Trophoblast cell (in vitro differentiated cells and primary cell): Measurements from ENCODE around the gene INHBB.

Experiments used
- DNase-seq, 2 donors: peaks; one replicate each; pipeline ENCODE4 v3.0.0-alpha.2; 2016
- H2AFZ ChIP-seq: 2 replicates; pipeline ENCODE4 v1.6.1; 2013; ENCODE audit warnings: low read length, moderate library complexity, mild to moderate bottlenecking; ENCODE audit not compliant: insufficient read depth, poor library complexity
- H2AK5ac ChIP-seq: 2 replicates; pipeline ENCODE4 v1.6.1; 2013; ENCODE audit warnings: mild to moderate bottlenecking, low read length
- H2BK120ac ChIP-seq: 2 replicates; pipeline ENCODE4 v1.6.1; 2013; ENCODE audit warnings: low read length, mild to moderate bottlenecking, moderate library complexity; ENCODE audit not compliant: insufficient read depth, poor library complexity
- H2BK12ac ChIP-seq: 2 replicates; pipeline ENCODE4 v1.6.1; 2013; ENCODE audit warnings: mild to moderate bottlenecking, low read length, moderate library complexity
- H2BK5ac ChIP-seq: 2 replicates; pipeline ENCODE4 v1.6.1; 2013; ENCODE audit warnings: low read length, low read depth, moderate library complexity, mild to moderate bottlenecking; ENCODE audit not compliant: poor library complexity
- H3K14ac ChIP-seq: 2 replicates; pipeline ENCODE4 v1.6.1; 2013; ENCODE audit warnings: mild to moderate bottlenecking, low read length
- H3K18ac ChIP-seq: 2 replicates; pipeline ENCODE4 v1.6.1; 2013; ENCODE audit warnings: mild to moderate bottlenecking, low read length
- H3K23ac ChIP-seq: 2 replicates; pipeline ENCODE4 v1.6.1; 2013; ENCODE audit warnings: low read length
- H3K27ac ChIP-seq: 2 replicates; pipeline ENCODE4 v1.5.1; 2013; ENCODE audit warnings: low read depth, mild to moderate bottlenecking, inconsistent platforms, low read length, moderate library complexity
- H3K27me3 ChIP-seq: 2 replicates; pipeline ENCODE4 v1.6.1; 2013; ENCODE audit warnings: inconsistent platforms, mild to moderate bottlenecking, low read length, moderate library complexity; ENCODE audit not compliant: insufficient read depth
- H3K36me3 ChIP-seq, 2 experiments: 1 replicate in 1 of 2; 2 replicates in 1 of 2; pipeline ENCODE4 v1.6.1; 2013; ENCODE audit warnings: low read length in 2 of 2, mild to moderate bottlenecking in 2 of 2, moderate library complexity in 1 of 2; ENCODE audit not compliant: insufficient read depth in 2 of 2, control insufficient read depth in 1 of 2
- H3K4ac ChIP-seq: 2 replicates; pipeline ENCODE4 v1.6.1; 2013; ENCODE audit warnings: low read depth, mild to moderate bottlenecking, low read length, moderate library complexity
- H3K4me1 ChIP-seq, 2 experiments: 1 replicate in 1 of 2; 2 replicates in 1 of 2; pipeline ENCODE4 v1.6.1; 2013; ENCODE audit warnings: low read length in 2 of 2, mild to moderate bottlenecking in 2 of 2, moderate library complexity in 1 of 2; ENCODE audit not compliant: insufficient read depth in 2 of 2, control insufficient read depth in 1 of 2
- H3K4me2 ChIP-seq: 2 replicates; pipeline ENCODE4 v1.6.1; 2013; ENCODE audit warnings: inconsistent platforms, mild to moderate bottlenecking, low read length, moderate library complexity
- H3K4me3 ChIP-seq: 2 replicates; pipeline ENCODE4 v1.5.1; 2013; ENCODE audit warnings: mild to moderate bottlenecking, low read depth, low read length, inconsistent platforms
- H3K79me1 ChIP-seq: one replicate; pipeline ENCODE4 v1.6.1; 2013; ENCODE audit warnings: low read length
- H3K79me2 ChIP-seq: 2 replicates; pipeline ENCODE4 v1.6.1; 2013; ENCODE audit warnings: low read length, mild to moderate bottlenecking; ENCODE audit not compliant: control insufficient read depth, insufficient read depth, poor library complexity
- H3K9ac ChIP-seq: 2 replicates; pipeline ENCODE4 v1.6.1; 2013; ENCODE audit warnings: mild to moderate bottlenecking, low read length
- H3K9me3 ChIP-seq: 2 replicates; pipeline ENCODE4 v1.6.1; 2013; ENCODE audit warnings: low read depth, mild to moderate bottlenecking, control low read depth, inconsistent platforms, low read length; ENCODE audit not compliant: insufficient read depth
- H4K12ac ChIP-seq: 2 replicates; pipeline ENCODE4 v1.6.1; 2013; ENCODE audit warnings: low read depth, mild to moderate bottlenecking, low read length, moderate library complexity
- H4K8ac ChIP-seq: 2 replicates; pipeline ENCODE4 v1.6.1; 2013; ENCODE audit warnings: low read depth, mild to moderate bottlenecking, low read length, moderate library complexity
- H4K91ac ChIP-seq: one replicate; pipeline ENCODE4 v1.6.1; 2013; ENCODE audit warnings: low read depth, mild to moderate bottlenecking, low read length, moderate library complexity
- WGBS: extraction: QIAGEN DNeasy Blood & Tissue Kit; methylation state at CpG from one replicate; pipeline ENCODE4 v1.1.7; 2013; ENCODE audit warnings: missing lambda C conversion rate; ENCODE audit not compliant: insufficient read length, insufficient coverage; ENCODE audit errors: extremely low coverage; 5-methylcytosine and 5-hydroxymethylcytosine counted together

The INHBB gene

GRCh38 chr2:120376679-120377640 lies 31.0 kb downstream of the INHBB start:
- Histone ChIP-seq H2AFZ (no peak overlapping the region), H2BK12ac (no peak overlapping the region), H3K27me3 (no peaks in the 10 kb centered on the region), H3K9me3 (peaks cover 3% of the 10 kb centered on the region), H3K27ac (no peak overlapping the region), H3K4ac (no peak overlapping the region), H2BK5ac (no peak overlapping the region), H3K14ac (no peak overlapping the region), H3K79me1 (no peaks in the 10 kb centered on the region), H4K12ac (no peak overlapping the region), H4K91ac (no peak overlapping the region), H2BK120ac (no peak overlapping the region), H3K23ac (no peak overlapping the region), H4K8ac (no peak overlapping the region), H3K9ac (no peak overlapping the region), H2AK5ac (no peak overlapping the region), H3K4me2 (no peak overlapping the region), H3K4me1 (no peaks in the 10 kb centered on the region), H3K18ac (no peak overlapping the region), H3K36me3 (no peaks in the 10 kb centered on the region), H3K4me3 (no peak overlapping the region), H3K79me2 (no peaks in the 10 kb centered on the region)
- no CpG with 5 or more reads among the region's 19 CpGs for WGBS
- peak in 1 of 2 donors; percentile 31 for DNase-seq

- Histone ChIP-seq H3K9ac (no peak overlapping the region), H3K27ac (no peak overlapping the region), H2BK120ac (no peak overlapping the region), H3K4me3 (no peak overlapping the region), H4K12ac (no peak overlapping the region), H2AK5ac (no peak overlapping the region), H2BK5ac (no peak overlapping the region), H3K4me1 (no peaks in the 10 kb centered on the region), H3K4ac (no peak overlapping the region), H2BK12ac (no peak overlapping the region), H4K91ac (no peak overlapping the region), H3K23ac (no peak overlapping the region), H3K18ac (no peak overlapping the region), H3K27me3 (no peaks in the 10 kb centered on the region), H4K8ac (no peak overlapping the region), H3K14ac (no peak overlapping the region), H3K79me2 (no peaks in the 10 kb centered on the region), H3K79me1 (no peaks in the 10 kb centered on the region), H2AFZ (no peak overlapping the region), H3K36me3 (no peaks in the 10 kb centered on the region), H3K4me2 (no peak overlapping the region), H3K9me3 (no peaks in the 10 kb centered on the region)
- no peak for DNase-seq
- WGBS, result no CpG with 5 or more reads among the region's 3 CpGs
Observed at GRCh38 chr2:120378605-120379004, 32.7 kb downstream of the INHBB start.

GRCh38 chr2:120379916-120380893 lies 34.3 kb downstream of the INHBB start:
- no peak overlapping the region for H3K27ac ChIP-seq
- no peaks in the 10 kb centered on the region for H3K27me3 ChIP-seq
- H3K23ac ChIP-seq, result no peak overlapping the region
- H4K91ac ChIP-seq, result no peak overlapping the region
- no peak overlapping the region for H2BK12ac ChIP-seq
- no peak overlapping the region for H2BK120ac ChIP-seq
- no peak overlapping the region for H3K4me2 ChIP-seq
- no peak overlapping the region for H2AFZ ChIP-seq
- H3K9me3 ChIP-seq, result no peaks in the 10 kb centered on the region
- no peak overlapping the region for H3K4me3 ChIP-seq
- no peak overlapping the region for H3K4ac ChIP-seq
- DNase-seq, result no peak
- H4K8ac ChIP-seq, result no peak overlapping the region
- H3K79me2 ChIP-seq, result no peaks in the 10 kb centered on the region
- no peak overlapping the region for H3K18ac ChIP-seq
- no peak overlapping the region for H3K9ac ChIP-seq
- H4K12ac ChIP-seq, result no peak overlapping the region
- H3K4me1 ChIP-seq, result no peaks in the 10 kb centered on the region
- no CpG with 5 or more reads among the region's 21 CpGs for WGBS
- no peaks in the 10 kb centered on the region for H3K36me3 ChIP-seq
- H3K79me1 ChIP-seq, result no peaks in the 10 kb centered on the region
- H2BK5ac ChIP-seq, result no peak overlapping the region
- no peak overlapping the region for H3K14ac ChIP-seq
- H2AK5ac ChIP-seq, result no peak overlapping the region

GRCh38 chr2:120381192-120381591 lies 35.3 kb downstream of the INHBB start:
- Histone ChIP-seq H2BK120ac (no peak overlapping the region), H3K79me2 (no peaks in the 10 kb centered on the region), H3K36me3 (no peaks in the 10 kb centered on the region), H3K4ac (no peak overlapping the region), H3K27ac (no peak overlapping the region), H3K18ac (no peak overlapping the region), H3K27me3 (no peaks in the 10 kb centered on the region), H2AK5ac (no peak overlapping the region), H2AFZ (no peak overlapping the region), H3K14ac (no peak overlapping the region), H2BK12ac (no peak overlapping the region), H3K23ac (no peak overlapping the region), H2BK5ac (no peak overlapping the region), H3K4me1 (no peaks in the 10 kb centered on the region), H4K8ac (no peak overlapping the region), H3K9me3 (no peaks in the 10 kb centered on the region), H3K79me1 (no peaks in the 10 kb centered on the region), H4K91ac (no peak overlapping the region), H3K4me3 (no peak overlapping the region), H3K9ac (no peak overlapping the region), H3K4me2 (no peak overlapping the region), H4K12ac (no peak overlapping the region)
- WGBS, result no CpG with 5 or more reads among the region's 6 CpGs
- no peak for DNase-seq
